Keratinocyte (primary cell): ENCODE measurements around the gene SCUBE1. TPM values are rescaled to one million over a fixed set of nuclear protein-coding genes. Genes with fewer than 3 reads are reported as not detected.

Experiments
- DNase-seq: peaks from one replicate; pipeline ENCODE4 v3.0.0-alpha.2; 2011; ENCODE audit warnings: low read depth, missing footprints, low spot score
- FAIRE-seq: peaks from 2 replicates; lab custom pipeline; 2011; peaks lifted over from hg19 to GRCh38; lab: Jason Lieb, UNC
- H2AFZ ChIP-seq: 2 replicates; pipeline ENCODE4 v1.6.0; 2012; ENCODE audit warnings: low read length, control low read depth, inconsistent platforms; ENCODE audit not compliant: control insufficient read depth
- H3K27ac ChIP-seq: 2 replicates; pipeline ENCODE4 v1.5.1; 2011; ENCODE audit warnings: low read length; ENCODE audit not compliant: control insufficient read depth, insufficient read depth
- H3K27me3 ChIP-seq: 3 replicates; pipeline ENCODE4 v1.6.0; 2011; ENCODE audit warnings: low read length; ENCODE audit not compliant: control insufficient read depth, insufficient read depth; ENCODE audit errors: extremely low read depth
- H3K36me3 ChIP-seq, 2 experiments: 2 replicates in 1 of 2; 3 replicates in 1 of 2; pipeline ENCODE4 v1.5.1; 2011; ENCODE audit warnings: low read length in 2 of 2, mild to moderate bottlenecking in 1 of 2; ENCODE audit not compliant: control insufficient read depth in 2 of 2, insufficient read depth in 2 of 2; ENCODE audit errors: extremely low read depth in 1 of 2
- H3K4me1 ChIP-seq: 3 replicates; pipeline ENCODE4 v1.5.1; 2011; ENCODE audit warnings: low read length; ENCODE audit not compliant: control insufficient read depth, insufficient read depth; ENCODE audit errors: extremely low read depth
- H3K4me2 ChIP-seq: 3 replicates; pipeline ENCODE4 v1.6.0; 2011; ENCODE audit warnings: low read depth, low read length; ENCODE audit not compliant: control insufficient read depth, insufficient read depth; ENCODE audit errors: extremely low read depth
- H3K4me3 ChIP-seq, 3 experiments: fragments of 200-600 bp in 1 of 3; sonication (generic) in 1 of 3; 2 replicates in 2 of 3; 3 replicates in 1 of 3; pipeline ENCODE4 v1.5.1; 2011 to 2016; ENCODE audit warnings: low read length in 3 of 3, mild to moderate bottlenecking in 3 of 3, control low read depth in 2 of 3, inconsistent platforms in 1 of 3, low read depth in 1 of 3, mixed read lengths in 1 of 3, mixed run types in 1 of 3, moderate library complexity in 1 of 3; ENCODE audit not compliant: control insufficient read depth in 2 of 3, insufficient read depth in 2 of 3; ENCODE audit errors: extremely low read depth in 1 of 3
- H3K79me2 ChIP-seq: 2 replicates; pipeline ENCODE4 v1.6.0; 2012; ENCODE audit warnings: low read length; ENCODE audit not compliant: control insufficient read depth, insufficient read depth
- H3K9ac ChIP-seq: 3 replicates; pipeline ENCODE4 v1.6.0; 2011; ENCODE audit warnings: low read length; ENCODE audit not compliant: control insufficient read depth, insufficient read depth; ENCODE audit errors: extremely low read depth
- H3K9me1 ChIP-seq: 3 replicates; pipeline ENCODE4 v1.6.0; 2011; ENCODE audit warnings: low read length; ENCODE audit not compliant: control insufficient read depth, insufficient read depth; ENCODE audit errors: extremely low read depth
- H3K9me3 ChIP-seq: 2 replicates; pipeline ENCODE4 v1.5.1; 2012; ENCODE audit warnings: low read depth, low read length; ENCODE audit not compliant: control insufficient read depth
- H4K20me1 ChIP-seq: 3 replicates; pipeline ENCODE4 v1.6.0; 2011; ENCODE audit warnings: low read length; ENCODE audit not compliant: control insufficient read depth, insufficient read depth; ENCODE audit errors: extremely low read depth
- CTCF ChIP-seq, 3 experiments: IDR thresholded peaks in 1 of 3; conservative IDR thresholded peaks in 1 of 3; optimal IDR thresholded peaks in 1 of 3; 2 replicates in 2 of 3; 3 replicates in 1 of 3; pipeline versions ENCODE3 to v1.5.1; 2011; ENCODE audit warnings: low read length in 3 of 3, mild to moderate bottlenecking in 3 of 3, moderate library complexity in 2 of 3, control low read depth in 1 of 3, inconsistent platforms in 1 of 3; ENCODE audit not compliant: insufficient read depth in 2 of 3; ENCODE audit errors: extremely low read depth in 1 of 3
- EZH2 ChIP-seq: IDR thresholded peaks from one replicate; pipeline ENCODE4 v1.6.1; 2012; ENCODE audit warnings: inconsistent platforms, mild to moderate bottlenecking, low read length, moderate library complexity
- dilution Hi-C: fragments of 300-500 bp; cut with MboI; formaldehyde crosslinking; loops from one replicate; pipeline ENCODE4 v1.7.0; 2020; ENCODE audit warnings: low sequenced_read_pairs; ENCODE audit not compliant: extremely low pct_ligation_motif_present
- polyA plus RNA-seq, 5 experiments: library from polyadenylated mRNA; depleted of rRNA in 3 of 5; stranded (reverse) in 3 of 5; stranded (forward) in 1 of 5; unstranded in 1 of 5; fragments of >200 nt; gene quantifications; 1 replicate in 1 of 5; 2 replicates in 3 of 5; 3 replicates in 1 of 5; pipeline versions ENCODE4 v1.2.1 to v1.2.3, GENCODE V29; 2011 to 2012; ENCODE audit warnings: missing spikeins in 2 of 5, low read depth in 1 of 5, low replicate concordance in 1 of 5

SCUBE1 gene
- polyA plus RNA-seq, 1 donor (not counting 4 experiments of a cell fraction or from before 2014, with no cell fraction given): not detected

- no peak for FAIRE-seq
- Histone ChIP-seq H3K9ac (no peak overlapping the region), H3K4me1 (peaks cover 15% of the 10 kb centered on the region), H3K4me2 (no peak overlapping the region), H3K79me2 (no peaks in the 10 kb centered on the region), H3K4me3 (no peak overlapping the region), H3K9me3 (no peaks in the 10 kb centered on the region), H2AFZ (no peak overlapping the region), H4K20me1 (no peaks in the 10 kb centered on the region), H3K27ac (no peak overlapping the region), H3K9me1 (no peaks in the 10 kb centered on the region), H3K27me3 (no peaks in the 10 kb centered on the region), H3K36me3 (peaks cover 24 to 45% of the 10 kb centered on the region in 2 experiments)
- dilution Hi-C loops: no loop called here
- TF ChIP-seq EZH2 (no peak), CTCF (optimal IDR thresholded peaks at IDR 0.05 in 1 of 3, IDR thresholded peaks at IDR 0.05 in 1 of 3, conservative IDR thresholded peaks at IDR 0.05 in 1 of 3; ENCODE audit: extremely low read depth in 1 of 3, insufficient read depth in 2 of 3, low read length in 3 of 3) (no peak)
- DNase-seq: no peak
Measured at GRCh38 chr22:43170131-43170480, 173.1 kb downstream of the SCUBE1 start.

GRCh38 chr22:43169310-43170130, 173.7 kb downstream of the SCUBE1 start:
- DNase-seq (no peak), FAIRE-seq (no peak)
- H3K27ac ChIP-seq: no peak overlapping the region
- no peaks in the 10 kb centered on the region for H3K27me3 ChIP-seq
- H3K9me1 ChIP-seq: no peaks in the 10 kb centered on the region
- no peak overlapping the region for H3K9ac ChIP-seq
- peaks cover 16% of the 10 kb centered on the region for H3K4me1 ChIP-seq
- no peaks in the 10 kb centered on the region for H3K9me3 ChIP-seq
- H4K20me1 ChIP-seq: no peaks in the 10 kb centered on the region
- no peak overlapping the region for H3K4me2 ChIP-seq
- H3K36me3 ChIP-seq: peaks cover 24 to 44% of the 10 kb centered on the region in 2 experiments
- H2AFZ ChIP-seq: no peak overlapping the region
- dilution Hi-C loops: no loop called here
- H3K4me3 ChIP-seq: no peak overlapping the region
- TF ChIP-seq CTCF (optimal IDR thresholded peaks at IDR 0.05 in 1 of 3, IDR thresholded peaks at IDR 0.05 in 1 of 3, conservative IDR thresholded peaks at IDR 0.05 in 1 of 3; ENCODE audit: extremely low read depth in 1 of 3, insufficient read depth in 2 of 3, low read length in 3 of 3): no peak
- TF ChIP-seq EZH2: no peak
- no peaks in the 10 kb centered on the region for H3K79me2 ChIP-seq
